Peyer's patch (tissue), 4 donors: ENCODE data around the gene ADRA2C.

Experiments used
- CTCF ChIP-seq, 6 experiments: fragments of 450-650 bp in 4 of 6; fragments of 200-600 bp in 2 of 6; sonication (generic) in 1 of 6; IDR thresholded peaks; one replicate each; pipeline ENCODE4 v1.5.1; 2017 to 2019; ENCODE audit warnings: antibody characterized with exemption in 6 of 6, mild to moderate bottlenecking in 3 of 6, moderate library complexity in 1 of 6
- POLR2A ChIP-seq, 2 donors: fragments of 450-650 bp; IDR thresholded peaks; one replicate each; pipeline ENCODE4 v1.5.1; 2017; ENCODE audit warnings: antibody characterized with exemption in 2 of 2, mild to moderate bottlenecking in 2 of 2, moderate library complexity in 2 of 2

- TF ChIP-seq CTCF (IDR thresholded peaks at IDR 0.05) (no peak), POLR2A (IDR thresholded peaks at IDR 0.05) (no peak)
Measured at GRCh38 chr4:3716631-3717235, 49.5 kb upstream of the ADRA2C start.
